ENCODE measurements around the gene CAMK1D. TPM values are rescaled to one million over a fixed set of nuclear protein-coding genes. Genes with fewer than 3 reads are reported as not detected.
"Not testable (repeated sequence)": the region's sequence is repeated elsewhere in the genome, so short reads cannot be mapped to it uniquely, and the experiment has no call there.

Gene CAMK1D
- total RNA-seq, 6 experiments from 2014 or later = 5.3 to 10.8 (median 9.5) TPM

DNA sequence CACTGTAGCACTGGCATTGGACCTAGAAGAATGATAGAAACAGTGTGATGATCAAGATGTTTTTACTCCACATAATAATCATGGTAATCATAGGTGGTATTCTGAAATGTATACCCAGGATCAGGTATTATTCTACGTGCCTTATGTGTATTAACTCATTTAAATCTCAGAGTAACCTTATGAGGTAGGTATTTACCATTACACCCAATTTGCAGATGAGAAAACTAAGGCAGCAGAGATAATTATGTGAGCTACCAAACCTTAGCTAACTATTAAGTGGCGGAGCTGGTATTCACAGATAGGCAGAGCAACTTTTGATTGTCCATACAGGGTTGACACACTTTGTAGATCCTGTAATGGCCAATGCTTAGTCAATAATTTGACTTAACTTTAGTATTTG is 2.5 kb downstream of the CAMK1D start:
- intact Hi-C loops (cut with DNase I) = no loop called here

DNA sequence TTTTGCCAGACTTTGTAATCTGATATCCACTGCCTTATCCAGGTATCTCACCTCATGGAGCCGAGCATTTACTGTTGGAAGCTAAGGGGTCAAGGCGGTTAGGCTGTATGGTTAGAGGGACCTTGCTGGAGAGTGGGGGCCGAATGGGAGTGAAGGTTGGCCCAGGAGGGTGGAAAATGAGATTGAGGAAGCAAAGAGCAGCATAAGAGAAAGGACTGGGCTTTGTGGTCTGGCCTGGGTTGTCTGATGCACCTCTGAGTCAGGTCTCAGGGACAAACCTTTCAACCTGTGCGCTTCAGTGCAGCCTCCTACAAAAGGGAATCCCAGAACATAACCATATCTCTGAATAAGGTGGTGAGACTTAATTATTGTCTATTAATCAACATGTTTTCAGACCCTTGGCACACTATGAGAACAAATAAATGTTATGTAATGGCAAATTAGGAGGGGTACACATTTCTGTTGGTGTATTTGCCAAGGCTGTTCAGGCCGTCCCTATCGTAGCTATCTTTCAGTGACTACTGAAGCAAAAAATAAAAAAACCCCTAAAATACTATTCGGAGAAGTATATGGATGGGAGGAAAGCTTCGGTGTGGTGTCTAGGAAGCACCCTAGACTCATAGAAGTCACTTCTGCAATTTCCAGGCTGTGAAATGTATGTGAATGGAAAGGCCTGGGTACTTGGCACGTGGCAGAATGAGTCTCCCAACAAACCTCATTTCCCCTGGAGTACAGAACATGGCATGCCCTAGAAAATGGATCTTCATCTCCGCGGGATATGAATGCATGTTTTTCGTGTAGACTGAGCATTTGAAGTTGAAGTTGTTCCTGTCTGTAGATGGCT is 4.3 kb downstream of the CAMK1D start:
- Histone ChIP-seq H3K27ac (no peak overlapping the region), H3K27me3 (no peaks in the 10 kb centered on the region), H3K36me3 (no peaks in the 10 kb centered on the region), H3K9me3 (no peaks in the 10 kb centered on the region), H3K4me1 (peaks cover 0 to 18% (median under 1%) of the 10 kb centered on the region in 4 donors), H3K4me3 (no peak overlapping the region)
- WGBS (ENCODE audit: insufficient coverage, low coverage, low lambda C conversion rate, missing lambda C conversion rate) = 64% methylated on average over 10 of the region's 12 CpGs
- intact Hi-C loops (cut with DNase I) = no loop called here
- DNase-seq (no peak), ATAC-seq (no peak)
- TF ChIP-seq, protein P1, sequence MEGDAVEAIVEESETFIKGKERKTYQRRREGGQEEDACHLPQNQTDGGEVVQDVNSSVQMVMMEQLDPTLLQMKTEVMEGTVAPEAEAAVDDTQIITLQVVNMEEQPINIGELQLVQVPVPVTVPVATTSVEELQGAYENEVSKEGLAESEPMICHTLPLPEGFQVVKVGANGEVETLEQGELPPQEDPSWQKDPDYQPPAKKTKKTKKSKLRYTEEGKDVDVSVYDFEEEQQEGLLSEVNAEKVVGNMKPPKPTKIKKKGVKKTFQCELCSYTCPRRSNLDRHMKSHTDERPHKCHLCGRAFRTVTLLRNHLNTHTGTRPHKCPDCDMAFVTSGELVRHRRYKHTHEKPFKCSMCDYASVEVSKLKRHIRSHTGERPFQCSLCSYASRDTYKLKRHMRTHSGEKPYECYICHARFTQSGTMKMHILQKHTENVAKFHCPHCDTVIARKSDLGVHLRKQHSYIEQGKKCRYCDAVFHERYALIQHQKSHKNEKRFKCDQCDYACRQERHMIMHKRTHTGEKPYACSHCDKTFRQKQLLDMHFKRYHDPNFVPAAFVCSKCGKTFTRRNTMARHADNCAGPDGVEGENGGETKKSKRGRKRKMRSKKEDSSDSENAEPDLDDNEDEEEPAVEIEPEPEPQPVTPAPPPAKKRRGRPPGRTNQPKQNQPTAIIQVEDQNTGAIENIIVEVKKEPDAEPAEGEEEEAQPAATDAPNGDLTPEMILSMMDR (IDR thresholded peaks at IDR 0.05) = no peak
- no peak for TF ChIP-seq POLR2A (IDR thresholded peaks at IDR 0.05)

More for the DNA sequence above, 2.5 kb downstream of the CAMK1D start:
- no peak for ATAC-seq
- Histone ChIP-seq H3K4me1 (peaks cover 0 to 11% (median 5%) of the 10 kb centered on the region in 4 donors), H3K36me3 (no peaks in the 10 kb centered on the region), H3K9me3 (no peaks in the 10 kb centered on the region), H3K4me3 (no peak overlapping the region), H3K27ac (no peak overlapping the region), H3K27me3 (no peaks in the 10 kb centered on the region)
- WGBS (ENCODE audit: insufficient coverage, low coverage, low lambda C conversion rate, missing lambda C conversion rate) = 95% methylated on average over 2 of the region's 2 CpGs
- TF ChIP-seq, protein P1 (IDR thresholded peaks at IDR 0.05) = no peak
- no peak for TF ChIP-seq POLR2A (IDR thresholded peaks at IDR 0.05)
- DNase-seq = no peak

DNA sequence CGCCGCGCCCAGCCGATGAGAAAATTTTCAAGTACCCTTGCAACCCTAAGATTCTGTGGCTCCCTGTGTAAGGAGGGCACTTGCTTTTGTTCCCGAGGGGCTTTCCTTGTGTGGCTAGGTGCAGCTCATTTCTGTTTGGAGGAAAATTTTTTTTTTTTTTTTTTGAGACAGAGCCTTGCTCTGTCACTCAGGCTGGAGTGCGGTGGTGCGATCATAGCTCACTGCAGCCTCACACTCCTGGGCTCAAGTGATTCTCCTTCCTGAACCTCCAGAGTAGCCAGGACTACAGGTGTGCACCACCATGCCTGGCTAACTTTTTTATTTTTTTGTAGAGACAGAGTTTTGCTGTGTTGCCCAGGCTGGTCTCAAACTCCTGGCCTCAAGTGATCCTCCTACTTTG is 5.3 kb downstream of the CAMK1D start:
- intact Hi-C loops (cut with DNase I); H3K4me3 ChIP-seq; H3K27ac ChIP-seq; H3K9me3 ChIP-seq; H3K36me3 ChIP-seq; DNase-seq; H3K27me3 ChIP-seq; ATAC-seq: not testable (repeated sequence)
- no CpG with 5 or more reads among the region's 7 CpGs for WGBS (ENCODE audit: insufficient coverage, low coverage, low lambda C conversion rate, missing lambda C conversion rate)
- H3K4me1 ChIP-seq = peaks cover 0 to 29% (median 6%) of the 10 kb centered on the region in 4 donors

DNA sequence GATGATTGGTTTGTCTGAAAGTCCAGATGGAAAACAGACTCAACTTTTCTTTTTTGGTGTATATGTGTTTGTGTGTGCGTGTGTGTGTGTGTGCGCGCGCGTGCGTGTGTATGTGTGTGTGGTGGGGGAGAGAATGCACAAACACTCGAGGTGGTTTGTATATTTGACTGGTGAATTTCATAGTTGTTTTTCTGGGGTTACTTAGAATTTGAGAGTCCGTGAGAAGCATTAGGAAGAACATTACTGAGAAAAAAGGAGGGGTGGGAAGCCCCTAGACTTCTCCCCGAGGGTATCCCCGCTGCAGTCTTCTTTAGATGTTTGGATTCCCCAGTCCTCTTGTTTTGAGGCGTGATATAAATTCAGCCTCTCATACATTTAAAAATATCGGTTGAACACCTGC is 6.0 kb downstream of the CAMK1D start:
- Histone ChIP-seq H3K27me3 (no peaks in the 10 kb centered on the region), H3K4me1 (peaks cover 0 to 31% (median 6%) of the 10 kb centered on the region in 4 donors), H3K36me3 (no peaks in the 10 kb centered on the region), H3K27ac (no peak overlapping the region), H3K9me3 (no peaks in the 10 kb centered on the region), H3K4me3 (no peak overlapping the region)
- TF ChIP-seq, protein P1 (IDR thresholded peaks at IDR 0.05) = no peak
- no peak for TF ChIP-seq POLR2A (IDR thresholded peaks at IDR 0.05)
- 88% methylated on average over 11 of the region's 12 CpGs for WGBS (ENCODE audit: insufficient coverage, low coverage, low lambda C conversion rate, missing lambda C conversion rate)
- DNase-seq (no peak), ATAC-seq (no peak)
- intact Hi-C loops (cut with DNase I) = no loop called here

DNA sequence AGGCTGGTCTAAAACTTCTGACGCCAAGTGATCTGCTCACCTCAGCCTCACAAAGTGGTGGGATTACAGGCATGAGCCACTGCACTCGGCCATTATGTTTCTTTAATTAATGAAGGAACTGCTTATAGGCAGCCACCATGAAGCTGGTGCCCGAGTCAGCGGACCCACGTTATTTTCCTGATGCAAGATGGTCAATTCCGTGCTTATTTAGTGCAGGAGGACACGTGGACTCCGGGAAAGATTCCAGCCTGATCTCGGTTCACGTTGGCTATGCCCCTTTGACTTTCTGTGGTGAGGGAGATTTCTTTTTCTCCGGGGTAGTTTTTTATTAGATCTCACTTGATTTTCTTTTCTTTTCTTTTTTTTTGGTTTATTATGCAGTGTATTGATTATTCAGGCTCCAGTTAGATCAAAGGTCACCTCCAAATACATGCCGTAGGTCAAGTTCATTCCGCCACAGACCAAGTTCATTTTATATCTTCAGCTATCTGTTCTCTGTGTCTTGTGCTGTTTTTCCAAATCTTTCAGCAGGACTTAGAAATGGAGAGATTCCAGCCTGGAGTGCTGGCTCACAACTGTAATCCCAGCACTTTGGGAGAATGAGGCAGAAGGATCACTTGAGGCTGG is 8.3 kb downstream of the CAMK1D start:
- Histone ChIP-seq H3K4me3 (peak overlapping the region in 1 of 3 donors; percentile 15), H3K27ac (peak overlapping the region in 2 of 3 donors; percentile 27 to 35), H3K9me3 (no peaks in the 10 kb centered on the region), H3K27me3 (no peaks in the 10 kb centered on the region), H3K36me3 (no peaks in the 10 kb centered on the region), H3K4me1 (peaks cover 0 to 31% (median 6%) of the 10 kb centered on the region in 4 donors)
- 39% methylated on average over 12 of the region's 13 CpGs for WGBS (ENCODE audit: insufficient coverage, low coverage, low lambda C conversion rate, missing lambda C conversion rate)
- DNase-seq (peak; percentile 38 to 86 (median 64)), ATAC-seq (peak; percentile 78 to 80 (median 78))
- TF ChIP-seq, protein P1 (IDR thresholded peaks at IDR 0.05) = no peak
- TF ChIP-seq POLR2A (IDR thresholded peaks at IDR 0.05) = no peak
- intact Hi-C loops (cut with DNase I) = no loop called here

All from right lobe of liver (tissue), 6 donors.